Upper lobe of left lung (tissue), 6 donors: ENCODE data around the gene AP1G1. TPM values are rescaled to one million over a fixed set of nuclear protein-coding genes. Genes with fewer than 3 reads are reported as not detected.
A peak's percentile ranks its signal among the peaks of the same experiment; 100 is the strongest.

Experiments
- ATAC-seq, 2 donors: fragments of 200-7000 bp; cut with Tn5 transposase; one replicate each; pipeline ENCODE4 v1.9.1; 2022; ENCODE audit warnings: mild to moderate bottlenecking in 2 of 2, moderate library complexity in 2 of 2; ENCODE audit not compliant: low FRiP score in 2 of 2
- DNase-seq, 2 donors: peaks; one replicate each; pipeline ENCODE4 v3.0.0-alpha.2; 2019 to 2020
- H3K27ac ChIP-seq, 4 donors: fragments of 200-600 bp; sonication (generic); one replicate each; pipeline ENCODE4 v1.5.1; 2016 to 2019
- H3K27me3 ChIP-seq, 4 donors: fragments of 200-600 bp; sonication (generic); one replicate each; pipeline ENCODE4 v1.5.1; 2017 to 2019
- H3K36me3 ChIP-seq, 4 donors: fragments of 200-600 bp; sonication (generic); one replicate each; pipeline ENCODE4 v1.5.1; 2016 to 2019
- H3K4me1 ChIP-seq, 4 donors: fragments of 200-600 bp; sonication (generic); one replicate each; pipeline ENCODE4 v1.5.1; 2018 to 2019
- H3K4me3 ChIP-seq, 4 donors: fragments of 200-600 bp; sonication (generic); one replicate each; pipeline ENCODE4 v1.5.1; 2017 to 2019; ENCODE audit warnings: mild to moderate bottlenecking in 2 of 4, moderate library complexity in 1 of 4
- H3K9me3 ChIP-seq, 4 donors: fragments of 200-600 bp; sonication (generic); one replicate each; pipeline ENCODE4 v1.5.1; 2018 to 2019
- EP300 ChIP-seq, 4 donors: sonication (generic); formaldehyde crosslinking; IDR thresholded peaks; one replicate each; pipeline ENCODE4 v1.5.1; 2017; ENCODE audit warnings: antibody characterized with exemption in 4 of 4, control low read depth in 2 of 4
- POLR2A ChIP-seq, 4 donors: fragments of 450-650 bp; IDR thresholded peaks; one replicate each; pipeline ENCODE4 v1.5.1; 2016 to 2017; ENCODE audit warnings: antibody characterized with exemption in 4 of 4, mild to moderate bottlenecking in 2 of 4
- POLR2AphosphoS5 ChIP-seq, 2 donors: sonication (generic); formaldehyde crosslinking; IDR thresholded peaks; one replicate each; pipeline ENCODE4 v1.5.1; 2017; ENCODE audit warnings: antibody characterized with exemption in 2 of 2
- WGBS, 2 donors: methylation state at CpG; one replicate each; pipeline ENCODE4 v1.1.5; 2017 to 2018; 5-methylcytosine and 5-hydroxymethylcytosine counted together
- total RNA-seq, 6 donors: library from RNA; depleted of rRNA in 4 of 6; stranded (reverse); fragments of >200 nt in 4 of 6; gene quantifications; one replicate each; pipeline versions ENCODE4 v1.1.0 to v1.2.1, GENCODE V29; 2016 to 2021
- TF ChIP-seq, protein P1 (sequence below), 6 experiments: fragments of 450-650 bp in 4 of 6; fragments of 200-600 bp in 2 of 6; sonication (generic) in 2 of 6; IDR thresholded peaks; one replicate each; pipeline ENCODE4 v1.5.1; 2016 to 2019; ENCODE audit warnings: antibody characterized with exemption in 6 of 6
- donor health status: DM: no; HTN: no; CAD: no; lungs with moderate emphysema.
- donor health status: DM: no; HTN: yes; CAD: no; lungs with severe emphysema.

The AP1G1 gene
- total RNA-seq, 6 donors from 2014 or later, result 63.7 to 145 (median 88.6) TPM

DNA sequence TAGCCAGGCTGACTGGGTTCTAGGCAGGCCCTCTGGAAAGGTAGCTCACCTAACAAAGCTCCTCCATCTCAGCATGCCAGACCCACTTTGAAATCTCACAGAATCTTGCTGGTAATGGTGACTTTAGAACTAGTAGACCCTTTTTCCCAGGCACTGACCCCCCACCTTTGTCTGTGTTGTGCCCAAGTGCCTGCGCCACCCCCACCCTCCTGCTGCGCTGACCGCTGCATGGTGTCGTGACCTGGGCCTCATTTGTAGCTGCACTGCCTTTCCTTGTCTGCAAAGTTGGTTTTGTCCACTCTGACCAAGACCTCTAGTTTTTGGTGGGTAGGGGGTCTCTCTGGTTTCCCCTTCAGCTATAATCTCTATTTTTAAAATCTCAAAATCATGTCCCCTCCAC is 43.9 kb upstream of the AP1G1 start:
- DNase-seq (no peak), ATAC-seq (no peak)
- TF ChIP-seq POLR2A (IDR thresholded peaks at IDR 0.05) (no peak), POLR2AphosphoS5 (IDR thresholded peaks at IDR 0.05) (no peak), EP300 (IDR thresholded peaks at IDR 0.05) (no peak)
- TF ChIP-seq, protein P1, sequence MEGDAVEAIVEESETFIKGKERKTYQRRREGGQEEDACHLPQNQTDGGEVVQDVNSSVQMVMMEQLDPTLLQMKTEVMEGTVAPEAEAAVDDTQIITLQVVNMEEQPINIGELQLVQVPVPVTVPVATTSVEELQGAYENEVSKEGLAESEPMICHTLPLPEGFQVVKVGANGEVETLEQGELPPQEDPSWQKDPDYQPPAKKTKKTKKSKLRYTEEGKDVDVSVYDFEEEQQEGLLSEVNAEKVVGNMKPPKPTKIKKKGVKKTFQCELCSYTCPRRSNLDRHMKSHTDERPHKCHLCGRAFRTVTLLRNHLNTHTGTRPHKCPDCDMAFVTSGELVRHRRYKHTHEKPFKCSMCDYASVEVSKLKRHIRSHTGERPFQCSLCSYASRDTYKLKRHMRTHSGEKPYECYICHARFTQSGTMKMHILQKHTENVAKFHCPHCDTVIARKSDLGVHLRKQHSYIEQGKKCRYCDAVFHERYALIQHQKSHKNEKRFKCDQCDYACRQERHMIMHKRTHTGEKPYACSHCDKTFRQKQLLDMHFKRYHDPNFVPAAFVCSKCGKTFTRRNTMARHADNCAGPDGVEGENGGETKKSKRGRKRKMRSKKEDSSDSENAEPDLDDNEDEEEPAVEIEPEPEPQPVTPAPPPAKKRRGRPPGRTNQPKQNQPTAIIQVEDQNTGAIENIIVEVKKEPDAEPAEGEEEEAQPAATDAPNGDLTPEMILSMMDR (IDR thresholded peaks at IDR 0.05), result no peak
- no peak overlapping the region for H3K27ac ChIP-seq
- H3K4me1 ChIP-seq, result peaks cover 0 to 9% (median 2%) of the 10 kb centered on the region in 4 donors
- 95 to 100% methylated on average over 4 of the region's 4 CpGs for WGBS, 2 donors
- H3K36me3 ChIP-seq, result peaks cover 13 to 67% (median 46%) of the 10 kb centered on the region in 4 donors
- H3K9me3 ChIP-seq, result no peaks in the 10 kb centered on the region
- no peak overlapping the region for H3K4me3 ChIP-seq
- H3K27me3 ChIP-seq, result no peaks in the 10 kb centered on the region

DNA sequence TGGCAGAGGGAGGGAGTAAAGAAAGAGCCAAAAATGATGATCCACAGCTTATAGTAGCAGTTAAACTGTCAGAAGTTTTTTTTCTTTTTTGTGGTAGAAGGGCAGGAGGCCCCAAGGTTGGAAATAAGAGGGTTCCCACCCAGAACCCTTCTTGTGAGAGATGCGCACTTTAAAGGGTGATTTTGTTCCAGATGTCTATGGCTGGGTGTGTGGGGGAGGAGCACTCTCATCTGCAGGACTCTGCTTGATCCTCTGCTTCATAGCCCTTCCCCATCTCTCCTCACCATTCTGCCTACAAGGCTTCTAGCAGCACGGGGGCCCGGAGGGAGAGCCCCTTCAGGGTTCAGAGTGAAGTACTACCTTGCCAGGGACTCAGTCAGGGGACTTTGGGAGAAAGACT is 43.5 kb upstream of the AP1G1 start:
- H3K9me3 ChIP-seq, result no peaks in the 10 kb centered on the region
- no peak overlapping the region for H3K27ac ChIP-seq
- TF ChIP-seq, protein P1 (IDR thresholded peaks at IDR 0.05), result no peak
- TF ChIP-seq POLR2A (IDR thresholded peaks at IDR 0.05) (no peak), POLR2AphosphoS5 (IDR thresholded peaks at IDR 0.05) (no peak), EP300 (IDR thresholded peaks at IDR 0.05) (no peak)
- H3K4me1 ChIP-seq, result peaks cover 3 to 13% (median 6%) of the 10 kb centered on the region in 4 donors
- ATAC-seq (no peak), DNase-seq (no peak)
- H3K4me3 ChIP-seq, result no peak overlapping the region
- WGBS, 2 donors, result 90 to 97% methylated on average over 3 of the region's 3 CpGs
- H3K36me3 ChIP-seq, result peaks cover 13 to 66% (median 46%) of the 10 kb centered on the region in 4 donors
- H3K27me3 ChIP-seq, result no peaks in the 10 kb centered on the region

DNA sequence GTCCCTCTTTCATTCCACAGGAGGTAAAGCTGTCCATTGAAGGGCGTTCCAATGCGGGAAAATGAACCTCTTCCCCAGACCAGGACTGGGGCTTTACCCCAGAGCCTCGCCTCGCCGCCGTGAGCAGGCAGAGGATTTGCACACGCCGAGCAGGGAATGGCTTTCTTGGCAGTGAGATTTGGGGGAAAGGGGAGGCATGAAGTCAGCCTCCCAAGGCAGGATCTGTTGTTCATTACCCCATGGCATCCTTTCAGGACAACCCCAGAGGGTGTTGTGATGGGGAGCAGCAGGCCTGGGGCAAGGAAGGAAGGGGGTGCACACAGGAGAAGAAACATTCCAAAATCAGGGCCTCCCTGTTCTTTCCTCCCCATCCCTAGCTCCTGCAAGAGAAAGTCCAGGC is 43.1 kb upstream of the AP1G1 start:
- TF ChIP-seq, protein P1 (IDR thresholded peaks at IDR 0.05), result no peak
- TF ChIP-seq EP300 (IDR thresholded peaks at IDR 0.05) (no peak), POLR2AphosphoS5 (IDR thresholded peaks at IDR 0.05) (no peak), POLR2A (IDR thresholded peaks at IDR 0.05) (no peak)
- Histone ChIP-seq H3K9me3 (no peaks in the 10 kb centered on the region), H3K36me3 (peaks cover 13 to 66% (median 46%) of the 10 kb centered on the region in 4 donors), H3K4me3 (no peak overlapping the region), H3K27ac (no peak overlapping the region), H3K27me3 (no peaks in the 10 kb centered on the region), H3K4me1 (peaks cover 7 to 17% (median 10%) of the 10 kb centered on the region in 4 donors)
- WGBS, 2 donors, result 97 to 100% methylated on average over 2 to 8 of the region's 8 CpGs
- no peak for ATAC-seq
- no peak for DNase-seq

DNA sequence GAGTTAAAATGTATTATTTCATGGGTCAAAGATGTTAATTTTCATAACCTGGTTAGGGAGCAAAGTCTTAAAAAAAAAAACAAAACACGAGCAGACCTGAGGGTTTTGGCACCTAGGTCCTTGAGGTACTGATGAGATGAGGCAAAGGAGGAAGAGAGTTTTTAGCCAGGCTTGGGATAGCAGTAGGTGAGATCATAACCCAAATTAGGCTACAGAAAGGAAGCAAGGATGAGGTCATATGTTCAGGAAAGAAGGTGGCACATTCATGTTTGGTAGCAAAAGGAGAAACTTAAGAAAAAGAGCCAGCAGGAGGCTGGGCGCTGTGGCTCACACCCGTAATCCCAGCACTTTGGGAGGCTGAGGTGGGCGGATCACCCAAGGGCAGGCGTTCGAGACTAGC is 40.0 kb upstream of the AP1G1 start:
- Histone ChIP-seq H3K9me3 (no peaks in the 10 kb centered on the region), H3K36me3 (peaks cover 13 to 57% (median 44%) of the 10 kb centered on the region in 4 donors), H3K27ac (no peak overlapping the region), H3K4me1 (peaks cover 12 to 22% (median 17%) of the 10 kb centered on the region in 4 donors), H3K27me3 (no peaks in the 10 kb centered on the region), H3K4me3 (no peak overlapping the region)
- no peak for ATAC-seq
- 86 to 93% methylated on average over 6 of the region's 6 CpGs for WGBS, 2 donors
- DNase-seq, result no peak
- TF ChIP-seq POLR2AphosphoS5 (IDR thresholded peaks at IDR 0.05), result no peak

DNA sequence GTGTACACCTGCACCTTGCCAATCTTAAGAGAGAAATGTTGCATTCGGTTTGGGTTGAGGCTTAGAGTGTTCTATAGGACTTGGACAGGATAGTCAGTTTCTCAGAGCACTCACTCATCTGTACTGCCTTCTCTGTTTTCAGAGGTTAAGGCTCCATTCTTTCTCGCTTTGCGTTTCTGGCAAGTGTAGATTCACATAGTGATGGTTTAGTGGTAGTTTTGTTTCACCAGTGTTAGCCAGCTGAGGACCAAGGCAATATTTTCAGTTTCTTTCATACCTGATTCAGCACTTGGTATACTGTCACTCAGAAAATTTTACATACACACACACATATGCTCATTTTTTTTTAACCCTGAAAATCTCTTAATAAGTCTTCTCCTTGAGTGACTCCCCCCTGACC is 38.5 kb upstream of the AP1G1 start:
- Histone ChIP-seq H3K27me3 (no peaks in the 10 kb centered on the region), H3K36me3 (peaks cover 13 to 43% (median 37%) of the 10 kb centered on the region in 4 donors), H3K27ac (peak overlapping the region in 2 of 4 donors; percentile 88 to 93), H3K4me3 (peak overlapping the region in 3 of 4 donors; percentile 83 to 100 (median 95)), H3K4me1 (peaks cover 12 to 20% (median 15%) of the 10 kb centered on the region in 4 donors), H3K9me3 (no peaks in the 10 kb centered on the region)
- ATAC-seq (no peak), DNase-seq (no peak)
- 59 to 67% methylated on average over 3 of the region's 3 CpGs for WGBS, 2 donors
- TF ChIP-seq, protein P1 (IDR thresholded peaks at IDR 0.05), result no peak
- TF ChIP-seq POLR2AphosphoS5 (IDR thresholded peaks at IDR 0.05) (no peak), EP300 (IDR thresholded peaks at IDR 0.05) (no peak), POLR2A (IDR thresholded peaks at IDR 0.05) (no peak)
